Measurements from ENCODE around the gene AKAP6. TPM values are rescaled to one million over a fixed set of nuclear protein-coding genes. Genes with fewer than 3 reads are reported as not detected.

The AKAP6 gene
- total and polyA plus RNA-seq, 7 donors = 0.60 to 56.2 (median 29.5) TPM; not detected in 1

DNA sequence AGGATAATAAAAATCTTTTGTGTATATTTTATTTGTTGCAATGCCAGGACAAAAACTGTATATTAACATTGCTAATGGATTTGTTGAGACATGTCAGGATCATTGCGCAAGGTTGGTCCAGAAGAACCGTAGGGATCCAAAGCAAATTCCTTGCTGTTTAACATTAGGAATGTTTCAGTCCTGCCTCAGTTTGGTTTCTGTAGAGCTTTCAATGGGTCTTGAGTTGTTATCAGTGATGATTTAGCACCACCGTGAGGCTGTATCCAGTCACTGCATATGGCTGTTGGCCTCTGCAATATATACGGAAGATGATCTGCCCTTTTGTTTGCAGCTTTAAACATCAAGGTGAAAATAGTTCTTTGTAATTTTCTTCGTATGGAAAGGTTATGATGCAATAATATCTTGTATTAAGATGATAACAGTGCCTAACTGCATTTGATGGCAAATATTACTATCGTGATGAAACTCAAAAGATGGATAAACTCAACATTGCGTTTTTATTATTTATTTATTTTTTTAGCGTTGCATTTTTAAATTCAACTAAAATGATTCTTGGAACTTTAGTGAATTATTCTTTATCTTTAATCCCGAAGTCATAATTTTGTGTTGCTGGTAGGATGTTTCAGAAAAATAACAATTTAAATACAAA, 231.2 kb downstream of the AKAP6 start:
- peak; percentile 69 for DNase-seq
- no peaks in the 10 kb centered on the region for H3K9me3 ChIP-seq
- 22 to 33% methylated on average over 9 of the region's 9 CpGs for WGBS, 2 donors
- no peaks in the 10 kb centered on the region for H3K36me3 ChIP-seq
- intact Hi-C loops (cut with DNase I) = loop anchor here (5.0 kb wide), 2 partner anchors 483 to 568 kb away; partner anchors contain the start of gene ARHGAP5
- H3K27me3 ChIP-seq = no peaks in the 10 kb centered on the region
- no peak overlapping the region for H3K4me3 ChIP-seq
- H3K27ac ChIP-seq = peak overlapping the region; percentile 53 to 84 (median 74)
- TF ChIP-seq POLR2A (IDR thresholded peaks at IDR 0.05) = no peak
- TF ChIP-seq, protein P1, sequence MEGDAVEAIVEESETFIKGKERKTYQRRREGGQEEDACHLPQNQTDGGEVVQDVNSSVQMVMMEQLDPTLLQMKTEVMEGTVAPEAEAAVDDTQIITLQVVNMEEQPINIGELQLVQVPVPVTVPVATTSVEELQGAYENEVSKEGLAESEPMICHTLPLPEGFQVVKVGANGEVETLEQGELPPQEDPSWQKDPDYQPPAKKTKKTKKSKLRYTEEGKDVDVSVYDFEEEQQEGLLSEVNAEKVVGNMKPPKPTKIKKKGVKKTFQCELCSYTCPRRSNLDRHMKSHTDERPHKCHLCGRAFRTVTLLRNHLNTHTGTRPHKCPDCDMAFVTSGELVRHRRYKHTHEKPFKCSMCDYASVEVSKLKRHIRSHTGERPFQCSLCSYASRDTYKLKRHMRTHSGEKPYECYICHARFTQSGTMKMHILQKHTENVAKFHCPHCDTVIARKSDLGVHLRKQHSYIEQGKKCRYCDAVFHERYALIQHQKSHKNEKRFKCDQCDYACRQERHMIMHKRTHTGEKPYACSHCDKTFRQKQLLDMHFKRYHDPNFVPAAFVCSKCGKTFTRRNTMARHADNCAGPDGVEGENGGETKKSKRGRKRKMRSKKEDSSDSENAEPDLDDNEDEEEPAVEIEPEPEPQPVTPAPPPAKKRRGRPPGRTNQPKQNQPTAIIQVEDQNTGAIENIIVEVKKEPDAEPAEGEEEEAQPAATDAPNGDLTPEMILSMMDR (IDR thresholded peaks at IDR 0.05) = peak; percentile 81 to 91 (median 90)
- peak in 1 of 4 donors; percentile 29 for TF ChIP-seq POLR2AphosphoS5 (IDR thresholded peaks at IDR 0.05)
- H3K4me1 ChIP-seq = peaks cover 0 to 51% (median 43%) of the 10 kb centered on the region in 4 donors

DNA sequence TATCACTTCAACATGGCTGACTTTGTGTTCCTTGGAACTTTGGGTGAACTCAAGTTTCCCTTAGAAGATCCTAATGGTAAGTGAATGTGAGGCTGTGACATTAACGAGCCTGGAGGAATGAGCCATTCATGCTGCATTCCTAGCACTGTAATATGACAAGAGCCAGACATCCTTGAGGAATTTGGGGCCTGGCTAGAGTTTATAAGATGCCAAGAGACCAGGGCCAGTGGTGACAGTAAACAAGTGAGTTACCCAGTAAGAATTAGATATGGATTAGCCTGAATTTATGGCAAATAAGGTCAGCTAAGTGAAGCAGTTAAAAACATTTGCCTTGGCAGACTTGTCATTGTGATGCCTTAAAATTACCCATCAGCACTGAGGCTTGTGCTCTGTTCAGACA, 232.4 kb downstream of the AKAP6 start:
- WGBS, 2 donors = 49 to 72% methylated on average over 1 of the region's 1 CpG

DNA sequence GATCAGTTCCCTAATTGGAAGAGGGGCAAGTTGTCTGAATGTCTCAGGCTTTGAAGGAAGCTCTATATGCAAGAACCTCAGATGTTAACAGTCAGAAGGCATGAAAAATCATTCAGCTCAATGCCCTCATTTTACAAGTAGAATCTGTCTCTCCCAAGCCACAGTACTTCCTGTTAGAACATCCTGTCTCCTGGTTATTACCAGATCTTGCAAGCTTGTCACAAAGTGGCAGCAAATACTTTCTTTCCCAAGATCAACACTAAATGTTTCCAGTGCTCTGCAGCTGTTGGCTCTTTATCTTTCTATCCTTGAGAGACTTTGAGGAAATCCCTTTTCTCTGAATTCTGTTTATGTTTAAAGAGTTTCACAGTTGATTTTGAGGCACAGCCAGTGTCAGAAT, 235.5 kb downstream of the AKAP6 start:
- Histone ChIP-seq H3K4me1 (peaks cover 0 to 61% (median 49%) of the 10 kb centered on the region in 4 donors), H3K9me3 (no peaks in the 10 kb centered on the region), H3K27ac (peak overlapping the region; percentile 65 to 84 (median 74)), H3K36me3 (no peaks in the 10 kb centered on the region), H3K27me3 (no peaks in the 10 kb centered on the region), H3K4me3 (no peak overlapping the region)
- DNase-seq = no peak
- intact Hi-C loops (cut with DNase I) = loop anchor here (5.0 kb wide), 2 partner anchors 487 to 572 kb away; partner anchors contain the start of gene ARHGAP5
- TF ChIP-seq POLR2AphosphoS5 (IDR thresholded peaks at IDR 0.05) (peak in 2 of 4 donors; percentile 61 to 68), POLR2A (IDR thresholded peaks at IDR 0.05) (no peak)

More for the DNA sequence above, 232.4 kb downstream of the AKAP6 start:
- Histone ChIP-seq H3K4me1 (peaks cover 0 to 61% (median 52%) of the 10 kb centered on the region in 4 donors), H3K4me3 (no peak overlapping the region), H3K9me3 (no peaks in the 10 kb centered on the region), H3K36me3 (no peaks in the 10 kb centered on the region), H3K27ac (peak overlapping the region; percentile 53 to 84 (median 74)), H3K27me3 (no peaks in the 10 kb centered on the region)
- peak; percentile 66 for DNase-seq
- intact Hi-C loops (cut with DNase I) = loop anchor here (5.0 kb wide), 2 partner anchors 484 to 569 kb away; partner anchors contain the start of gene ARHGAP5
- no peak for TF ChIP-seq POLR2A (IDR thresholded peaks at IDR 0.05)
- peak in 3 of 4 donors; percentile 70 to 94 (median 89) for TF ChIP-seq EP300 (IDR thresholded peaks at IDR 0.05)
- peak; percentile 42 to 98 (median 94) for TF ChIP-seq POLR2AphosphoS5 (IDR thresholded peaks at IDR 0.05)

DNA sequence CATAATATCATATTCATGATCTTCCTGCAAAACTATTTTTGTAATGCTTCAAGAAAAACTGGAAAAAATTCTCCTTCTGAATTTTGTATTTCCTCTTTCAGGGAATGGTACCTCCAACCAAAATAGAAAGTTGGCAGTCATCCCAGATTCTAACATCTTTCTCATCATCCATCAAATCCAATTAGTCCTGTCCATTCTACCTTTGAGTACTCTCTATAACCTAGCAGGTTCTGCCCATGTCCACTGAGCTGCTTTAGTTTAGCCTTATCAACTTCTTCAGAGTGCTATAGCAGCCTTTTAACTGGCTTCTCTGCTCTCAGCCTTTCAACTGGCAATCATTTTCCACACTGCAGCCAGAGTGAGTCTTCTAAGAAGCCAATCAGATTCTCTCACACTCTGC, 236.2 kb downstream of the AKAP6 start:
- Histone ChIP-seq H3K36me3 (no peaks in the 10 kb centered on the region), H3K27me3 (no peaks in the 10 kb centered on the region), H3K4me3 (no peak overlapping the region), H3K27ac (peak overlapping the region; percentile 65 to 84 (median 74)), H3K4me1 (peaks cover 0 to 57% (median 43%) of the 10 kb centered on the region in 4 donors), H3K9me3 (no peaks in the 10 kb centered on the region)
- DNase-seq = no peak
- TF ChIP-seq, protein P1 (IDR thresholded peaks at IDR 0.05) = no peak
- TF ChIP-seq EP300 (IDR thresholded peaks at IDR 0.05) = no peak
- TF ChIP-seq POLR2AphosphoS5 (IDR thresholded peaks at IDR 0.05) = no peak
- TF ChIP-seq POLR2A (IDR thresholded peaks at IDR 0.05) = no peak
- intact Hi-C loops (cut with DNase I) = no loop called here

DNA sequence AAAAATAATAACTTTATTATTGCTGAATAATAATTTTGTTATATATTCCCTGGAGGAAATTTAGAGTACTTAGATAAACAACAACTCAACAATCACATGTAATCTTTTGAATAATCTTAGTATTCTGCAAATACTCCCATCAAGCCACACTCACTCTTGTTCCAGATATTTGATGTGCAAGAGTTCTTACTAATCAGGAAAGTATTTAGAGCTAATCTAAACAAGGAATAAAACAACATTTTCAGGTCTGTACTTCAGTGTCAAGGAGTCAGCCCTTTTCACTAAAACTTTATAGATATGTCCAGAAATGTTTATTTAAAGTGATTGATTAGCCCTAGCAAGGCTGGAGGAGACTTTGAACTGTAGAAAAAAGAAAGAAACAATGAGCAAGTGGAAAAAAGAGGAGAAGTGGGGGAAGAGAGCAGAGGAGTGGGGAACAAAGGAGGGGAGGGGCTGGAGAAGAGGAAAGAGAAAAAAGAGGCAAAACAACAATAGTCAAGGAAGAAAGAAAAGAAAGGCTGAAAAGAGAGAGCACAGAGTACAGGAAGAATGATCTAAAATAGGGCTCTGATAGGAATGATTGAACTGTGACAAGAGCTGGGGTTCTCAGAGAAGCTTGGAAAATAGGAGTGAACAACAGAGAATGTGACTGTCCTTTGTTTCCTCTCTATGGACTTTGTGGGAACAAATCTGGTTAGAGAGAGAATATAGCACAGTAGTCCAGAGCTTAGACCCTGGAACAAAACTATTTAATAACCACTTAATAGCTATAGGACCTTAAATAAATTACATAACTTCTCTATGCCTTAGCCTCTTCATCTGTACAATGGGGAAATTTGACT, 238.7 kb downstream of the AKAP6 start:
- no peak for DNase-seq
- Histone ChIP-seq H3K27me3 (no peaks in the 10 kb centered on the region), H3K27ac (peak overlapping the region; percentile 8 to 84 (median 72)), H3K4me1 (peaks cover 0 to 51% (median 32%) of the 10 kb centered on the region in 4 donors), H3K9me3 (no peaks in the 10 kb centered on the region), H3K4me3 (no peak overlapping the region), H3K36me3 (no peaks in the 10 kb centered on the region)
- intact Hi-C loops (cut with DNase I) = no loop called here
- peak in 2 of 4 donors; percentile 13 to 30 for TF ChIP-seq POLR2AphosphoS5 (IDR thresholded peaks at IDR 0.05)
- TF ChIP-seq, protein P1 (IDR thresholded peaks at IDR 0.05) = no peak
